Stomach (tissue), 9 donors: ENCODE results near the gene COL25A1. TPM values are rescaled to one million over a fixed set of nuclear protein-coding genes. Genes with fewer than 3 reads are reported as not detected.

Experiments used
- DNase-seq, 2 donors: peaks; one replicate each; pipeline versions ENCODE4 v3.0.0 to v3.0.0-alpha.2; 2013 to 2019
- H3K27ac ChIP-seq, 5 donors: fragments of 200-600 bp in 4 of 5; sonication (generic) in 4 of 5; one replicate each; pipeline ENCODE4 v1.5.1; 2013 to 2019; ENCODE audit warnings: mild to moderate bottlenecking in 1 of 5, moderate library complexity in 1 of 5
- H3K27me3 ChIP-seq, 3 donors: fragments of 200-600 bp; sonication (generic); one replicate each; pipeline ENCODE4 v1.5.1; 2017 to 2019; ENCODE audit warnings: mixed run types in 1 of 3
- H3K36me3 ChIP-seq, 4 donors: fragments of 200-600 bp; sonication (generic); 1 replicate in 3 of 4; 2 replicates in 1 of 4; pipeline ENCODE4 v1.5.1; 2016 to 2019
- H3K4me1 ChIP-seq, 4 donors: fragments of 200-600 bp; sonication (generic); one replicate each; pipeline ENCODE4 v1.5.1; 2016 to 2019
- H3K4me3 ChIP-seq, 4 donors: fragments of 200-600 bp; sonication (generic) in 3 of 4; one replicate each; pipeline ENCODE4 v1.5.1; 2016 to 2019; ENCODE audit warnings: mild to moderate bottlenecking in 1 of 4
- H3K9me3 ChIP-seq, 4 donors: fragments of 200-600 bp; sonication (generic); one replicate each; pipeline ENCODE4 v1.5.1; 2016 to 2019
- CTCF ChIP-seq, 7 experiments: fragments of 450-650 bp in 4 of 7; fragments of 200-600 bp in 3 of 7; sonication (generic) in 3 of 7; IDR thresholded peaks; one replicate each; pipeline ENCODE4 v1.5.1; 2016 to 2019; ENCODE audit warnings: antibody characterized with exemption in 7 of 7, control low read depth in 2 of 7, mild to moderate bottlenecking in 1 of 7
- EP300 ChIP-seq: sonication (generic); formaldehyde crosslinking; IDR thresholded peaks from one replicate; pipeline ENCODE4 v1.6.1; 2017; ENCODE audit warnings: antibody characterized with exemption
- POLR2A ChIP-seq, 4 donors: fragments of 450-650 bp; IDR thresholded peaks; one replicate each; pipeline ENCODE4 v1.6.1; 2016; ENCODE audit warnings: antibody characterized with exemption in 4 of 4, control low read depth in 2 of 4, mild to moderate bottlenecking in 1 of 4, moderate library complexity in 1 of 4
- POLR2AphosphoS5 ChIP-seq, 3 donors: sonication (generic); formaldehyde crosslinking; IDR thresholded peaks; one replicate each; pipeline ENCODE4 v1.6.1; 2016; ENCODE audit warnings: antibody characterized with exemption in 3 of 3
- WGBS, 5 donors: extraction: QIAGEN DNeasy Blood & Tissue Kit in 3 of 5; methylation state at CpG; one replicate each; pipeline versions ENCODE4 v1.1.5 to v1.1.7; 2013 to 2018; 5-methylcytosine and 5-hydroxymethylcytosine counted together
- intact Hi-C: fragments of 100-400 bp; cut with DNase I; formaldehyde crosslinking; loops from one replicate; pipeline ENCODE4 v1.15.1; 2023; ENCODE audit warnings: low total_unique reads
- polyA plus RNA-seq, 3 donors: library from polyadenylated mRNA; stranded (reverse); fragments of 200-250 nt; gene quantifications; one replicate each; pipeline ENCODE4 v1.2.3, GENCODE V29; 2013
- total RNA-seq, 5 donors: library from RNA; depleted of rRNA; stranded (reverse); fragments of >200 nt; gene quantifications; one replicate each; pipeline versions ENCODE4 v1.1.0 to v1.2.3, GENCODE V29; 2014 to 2016
- donor health status: healthy with polysubstance abuse.
- donor health status: Bipolar disorder and iron deficiency.
- donor health status: healthy.

The COL25A1 gene
- total and polyA plus RNA-seq, 8 donors, result 0.10 to 4.1 (median 1.5) TPM; not detected in 5

- DNase-seq, result no peak
- H3K27ac ChIP-seq, result no peak overlapping the region
- H3K36me3 ChIP-seq, result no peaks in the 10 kb centered on the region
- no peaks in the 10 kb centered on the region for H3K9me3 ChIP-seq
- H3K4me3 ChIP-seq, result no peak overlapping the region
- intact Hi-C loops, result no loop called here
- no peaks in the 10 kb centered on the region for H3K4me1 ChIP-seq
- 36 to 62% (median 55%) methylated on average over 3 of the region's 3 CpGs for WGBS, 5 donors
- H3K27me3 ChIP-seq, result no peaks in the 10 kb centered on the region
- TF ChIP-seq POLR2AphosphoS5 (IDR thresholded peaks at IDR 0.05) (no peak), EP300 (no peak), POLR2A (IDR thresholded peaks at IDR 0.05) (no peak), CTCF (IDR thresholded peaks at IDR 0.05) (no peak)
Observed at GRCh38 chr4:109266236-109266635, 36.2 kb downstream of the COL25A1 start.

- intact Hi-C loops, result no loop called here
- Histone ChIP-seq H3K9me3 (no peaks in the 10 kb centered on the region), H3K27ac (no peak overlapping the region), H3K4me3 (no peak overlapping the region), H3K4me1 (no peaks in the 10 kb centered on the region), H3K36me3 (no peaks in the 10 kb centered on the region), H3K27me3 (no peaks in the 10 kb centered on the region)
- DNase-seq, result no peak
- 65 to 84% (median 75%) methylated on average over 4 of the region's 4 CpGs for WGBS, 5 donors
- TF ChIP-seq EP300 (no peak), CTCF (IDR thresholded peaks at IDR 0.05) (no peak), POLR2AphosphoS5 (IDR thresholded peaks at IDR 0.05) (no peak), POLR2A (IDR thresholded peaks at IDR 0.05) (no peak)
Observed at GRCh38 chr4:109263721-109264120, 38.7 kb downstream of the COL25A1 start.

GRCh38 chr4:109256818-109257217 lies 45.6 kb downstream of the COL25A1 start:
- DNase-seq, result no peak
- TF ChIP-seq EP300 (no peak), POLR2AphosphoS5 (IDR thresholded peaks at IDR 0.05) (no peak), CTCF (IDR thresholded peaks at IDR 0.05) (no peak), POLR2A (IDR thresholded peaks at IDR 0.05) (no peak)
- intact Hi-C loops, result no loop called here

GRCh38 chr4:109254845-109255244 lies 47.6 kb downstream of the COL25A1 start:
- TF ChIP-seq CTCF (IDR thresholded peaks at IDR 0.05) (no peak), POLR2AphosphoS5 (IDR thresholded peaks at IDR 0.05) (no peak)
- no peak overlapping the region for H3K27ac ChIP-seq
- no peaks in the 10 kb centered on the region for H3K27me3 ChIP-seq
- no peak for DNase-seq
- no peaks in the 10 kb centered on the region for H3K36me3 ChIP-seq
- WGBS, 5 donors, result 80 to 85% (median 83%) methylated on average over 4 of the region's 4 CpGs
- no peak overlapping the region for H3K4me3 ChIP-seq
- intact Hi-C loops, result no loop called here
- no peaks in the 10 kb centered on the region for H3K9me3 ChIP-seq
- H3K4me1 ChIP-seq, result no peaks in the 10 kb centered on the region

More at GRCh38 chr4:109256818-109257217, 45.6 kb downstream of the COL25A1 start:
- no peaks in the 10 kb centered on the region for H3K36me3 ChIP-seq
- no peaks in the 10 kb centered on the region for H3K9me3 ChIP-seq
- H3K4me3 ChIP-seq, result no peak overlapping the region
- H3K27me3 ChIP-seq, result no peaks in the 10 kb centered on the region
- no peaks in the 10 kb centered on the region for H3K4me1 ChIP-seq
- H3K27ac ChIP-seq, result no peak overlapping the region
